Upper lobe of left lung (tissue), 4 donors: ENCODE results near the gene KLK15.

Experiments used
- POLR2A ChIP-seq, 4 donors: fragments of 450-650 bp; IDR thresholded peaks; one replicate each; pipeline ENCODE4 v1.5.1; 2016 to 2017; ENCODE audit warnings: antibody characterized with exemption in 4 of 4, mild to moderate bottlenecking in 2 of 4
- TF ChIP-seq, protein P1 (sequence below), 6 experiments: fragments of 450-650 bp in 4 of 6; fragments of 200-600 bp in 2 of 6; sonication (generic) in 2 of 6; IDR thresholded peaks; one replicate each; pipeline ENCODE4 v1.5.1; 2016 to 2019; ENCODE audit warnings: antibody characterized with exemption in 6 of 6

DNA sequence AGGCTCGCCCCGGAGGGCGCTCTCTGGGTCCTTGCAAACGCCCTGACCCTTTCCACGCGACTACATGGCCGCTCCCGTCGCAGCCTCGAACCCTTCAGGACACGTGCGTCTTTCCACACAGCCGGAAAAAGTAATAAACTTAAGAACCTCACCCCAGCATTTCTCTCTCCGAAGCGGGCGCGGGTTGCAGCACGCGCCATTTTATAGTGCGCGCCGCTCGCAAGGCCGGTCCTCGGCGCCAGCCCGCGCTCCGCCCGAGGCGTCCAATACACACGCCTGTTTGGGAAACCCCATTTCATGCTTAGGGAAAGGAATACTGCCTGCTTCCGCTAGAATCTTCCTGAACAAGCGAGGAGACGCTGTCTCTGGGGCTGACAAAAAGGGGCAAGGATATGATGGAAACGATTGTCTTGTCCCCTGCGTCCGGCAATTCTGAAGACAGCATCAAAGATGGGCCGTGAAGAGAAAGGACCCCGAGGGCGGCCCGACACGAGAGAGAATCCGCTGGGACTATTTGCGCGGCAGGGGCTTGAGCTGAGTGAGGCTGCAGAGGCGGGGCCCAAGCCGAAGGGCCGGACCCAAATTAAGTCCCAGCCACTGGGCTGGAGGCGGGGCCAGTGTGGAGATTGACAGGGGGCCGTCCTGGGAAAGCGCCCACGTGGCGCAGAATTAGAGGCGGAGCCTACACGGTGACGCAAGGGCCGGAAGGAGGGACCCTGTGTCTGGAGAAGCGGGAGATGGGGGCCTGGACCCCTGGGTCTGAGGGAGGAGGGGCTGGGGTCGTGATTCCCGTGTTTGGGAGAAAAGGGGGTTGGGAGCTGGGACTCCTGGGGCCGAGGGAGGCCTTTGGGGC, 28.7 kb downstream of the KLK15 start:
- peak; percentile 8 to 83 (median 64) for TF ChIP-seq POLR2A (IDR thresholded peaks at IDR 0.05)
- TF ChIP-seq, protein P1, sequence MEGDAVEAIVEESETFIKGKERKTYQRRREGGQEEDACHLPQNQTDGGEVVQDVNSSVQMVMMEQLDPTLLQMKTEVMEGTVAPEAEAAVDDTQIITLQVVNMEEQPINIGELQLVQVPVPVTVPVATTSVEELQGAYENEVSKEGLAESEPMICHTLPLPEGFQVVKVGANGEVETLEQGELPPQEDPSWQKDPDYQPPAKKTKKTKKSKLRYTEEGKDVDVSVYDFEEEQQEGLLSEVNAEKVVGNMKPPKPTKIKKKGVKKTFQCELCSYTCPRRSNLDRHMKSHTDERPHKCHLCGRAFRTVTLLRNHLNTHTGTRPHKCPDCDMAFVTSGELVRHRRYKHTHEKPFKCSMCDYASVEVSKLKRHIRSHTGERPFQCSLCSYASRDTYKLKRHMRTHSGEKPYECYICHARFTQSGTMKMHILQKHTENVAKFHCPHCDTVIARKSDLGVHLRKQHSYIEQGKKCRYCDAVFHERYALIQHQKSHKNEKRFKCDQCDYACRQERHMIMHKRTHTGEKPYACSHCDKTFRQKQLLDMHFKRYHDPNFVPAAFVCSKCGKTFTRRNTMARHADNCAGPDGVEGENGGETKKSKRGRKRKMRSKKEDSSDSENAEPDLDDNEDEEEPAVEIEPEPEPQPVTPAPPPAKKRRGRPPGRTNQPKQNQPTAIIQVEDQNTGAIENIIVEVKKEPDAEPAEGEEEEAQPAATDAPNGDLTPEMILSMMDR (IDR thresholded peaks at IDR 0.05), result peak in 3 of 6 experiments; percentile 8 to 30 (median 10)
